SK-N-SH treated with all-trans-retinoic acid at 6 μM for 48 hours (cell line): Measurements from ENCODE around the gene SUPT3H.

Experiments
- ARNTL ChIP-seq: fragments of 450-650 bp; formaldehyde crosslinking; IDR thresholded peaks from 2 replicates; pipeline ENCODE4 v1.5.0; 2020; ENCODE audit warnings: low read depth, mild to moderate bottlenecking, moderate library complexity, borderline replicate concordance
- CSDC2 ChIP-seq: fragments of 250-450 bp; sonication (Bioruptor Pico); IDR thresholded peaks from 2 replicates; pipeline ENCODE4 v1.5.0; 2020; ENCODE audit warnings: mild to moderate bottlenecking, moderate library complexity
- GLIS3 ChIP-seq: fragments of 250-450 bp; sonication (Bioruptor Pico); IDR thresholded peaks from 2 replicates; pipeline ENCODE4 v1.5.0; 2020; ENCODE audit warnings: mild to moderate bottlenecking, moderate library complexity
- PPARA ChIP-seq: fragments of 250-450 bp; sonication (Bioruptor Pico); IDR thresholded peaks from 2 replicates; pipeline ENCODE4 v1.5.0; 2020; ENCODE audit warnings: mild to moderate bottlenecking, borderline replicate concordance
- RARB ChIP-seq: fragments of 250-450 bp; sonication (Bioruptor Pico); IDR thresholded peaks from 2 replicates; pipeline ENCODE4 v1.8.0; 2021; ENCODE audit warnings: mild to moderate bottlenecking, moderate library complexity
- TCF4 ChIP-seq: fragments of 250-450 bp; sonication (Bioruptor Pico); IDR thresholded peaks from 2 replicates; pipeline ENCODE4 v1.8.0; 2021; ENCODE audit warnings: mild to moderate bottlenecking, moderate library complexity, borderline replicate concordance
- TOX ChIP-seq: fragments of 250-450 bp; sonication (Bioruptor Pico); IDR thresholded peaks from 2 replicates; pipeline ENCODE4 v1.8.0; 2021; ENCODE audit warnings: mild to moderate bottlenecking, moderate library complexity, borderline replicate concordance
- ZFP3 ChIP-seq: fragments of 250-450 bp; sonication (Bioruptor Pico); IDR thresholded peaks from 2 replicates; pipeline ENCODE4 v1.5.0; 2020; ENCODE audit warnings: mild to moderate bottlenecking, moderate library complexity
- ZNF70 ChIP-seq: fragments of 450-650 bp; formaldehyde crosslinking; IDR thresholded peaks from 2 replicates; pipeline ENCODE4 v1.5.0; 2020; ENCODE audit warnings: mild to moderate bottlenecking, moderate library complexity
- ZNF8 ChIP-seq: fragments of 450-650 bp; formaldehyde crosslinking; IDR thresholded peaks from 2 replicates; pipeline ENCODE4 v1.5.0; 2020; ENCODE audit warnings: mild to moderate bottlenecking, moderate library complexity
- TF ChIP-seq, protein P1 (sequence below): fragments of 250-450 bp; sonication (Bioruptor Pico); IDR thresholded peaks from 2 replicates; pipeline ENCODE4 v1.8.0; 2021; ENCODE audit warnings: low read depth, mild to moderate bottlenecking, moderate library complexity, borderline replicate concordance

GRCh38 chr6:45255434-45255833 is 122.3 kb downstream of the SUPT3H start:
- TF ChIP-seq ZFP3 (CRISPR knock-in tag) (no peak), GLIS3 (CRISPR knock-in tag) (no peak), TCF4 (CRISPR knock-in tag) (no peak), TOX (CRISPR knock-in tag) (no peak), ZNF70 (CRISPR knock-in tag) (no peak), ZNF8 (CRISPR knock-in tag) (no peak), ARNTL (CRISPR knock-in tag) (no peak), PPARA (CRISPR knock-in tag) (no peak), RARB (CRISPR knock-in tag) (no peak), CSDC2 (CRISPR knock-in tag) (no peak)
- TF ChIP-seq, protein P1, sequence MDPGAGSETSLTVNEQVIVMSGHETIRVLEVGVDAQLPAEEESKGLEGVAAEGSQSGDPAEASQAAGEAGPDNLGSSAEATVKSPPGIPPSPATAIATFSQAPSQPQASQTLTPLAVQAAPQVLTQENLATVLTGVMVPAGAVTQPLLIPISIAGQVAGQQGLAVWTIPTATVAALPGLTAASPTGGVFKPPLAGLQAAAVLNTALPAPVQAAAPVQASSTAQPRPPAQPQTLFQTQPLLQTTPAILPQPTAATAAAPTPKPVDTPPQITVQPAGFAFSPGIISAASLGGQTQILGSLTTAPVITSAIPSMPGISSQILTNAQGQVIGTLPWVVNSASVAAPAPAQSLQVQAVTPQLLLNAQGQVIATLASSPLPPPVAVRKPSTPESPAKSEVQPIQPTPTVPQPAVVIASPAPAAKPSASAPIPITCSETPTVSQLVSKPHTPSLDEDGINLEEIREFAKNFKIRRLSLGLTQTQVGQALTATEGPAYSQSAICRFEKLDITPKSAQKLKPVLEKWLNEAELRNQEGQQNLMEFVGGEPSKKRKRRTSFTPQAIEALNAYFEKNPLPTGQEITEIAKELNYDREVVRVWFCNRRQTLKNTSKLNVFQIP (CRISPR knock-in tag) = no peak
